Esophagus muscularis mucosa (tissue), 4 donors: ENCODE results near the gene CCNK. TPM values are rescaled to one million over a fixed set of nuclear protein-coding genes. Genes with fewer than 3 reads are reported as not detected.

Experiments
- DNase-seq: peaks from one replicate; pipeline ENCODE4 v3.0.0-alpha.2; 2017; ENCODE audit errors: extremely low spot score
- H3K27ac ChIP-seq, 4 donors: fragments of 200-600 bp; sonication (generic); replicated peaks in 1 of 4; 1 replicate in 3 of 4; 2 replicates in 1 of 4; pipeline ENCODE4 v1.5.1; 2016 to 2019; ENCODE audit warnings: mild to moderate bottlenecking in 1 of 4
- H3K27me3 ChIP-seq, 4 donors: fragments of 200-600 bp; sonication (generic); one replicate each; pipeline versions ENCODE4 v1.5.1 to v1.6.0; 2016 to 2019
- H3K36me3 ChIP-seq, 4 donors: fragments of 200-600 bp; sonication (generic); one replicate each; pipeline ENCODE4 v1.5.1; 2016 to 2019
- H3K4me1 ChIP-seq, 4 donors: fragments of 200-600 bp; sonication (generic); one replicate each; pipeline ENCODE4 v1.5.1; 2016 to 2019
- H3K4me3 ChIP-seq, 4 donors: fragments of 200-600 bp; sonication (generic); 1 replicate in 2 of 4; 2 replicates in 2 of 4; pipeline ENCODE4 v1.5.1; 2016 to 2019; ENCODE audit warnings: mild to moderate bottlenecking in 4 of 4, moderate library complexity in 1 of 4
- H3K9me3 ChIP-seq, 4 donors: fragments of 200-600 bp; sonication (generic); 1 replicate in 3 of 4; 2 replicates in 1 of 4; pipeline ENCODE4 v1.5.1; 2016 to 2019
- EP300 ChIP-seq: sonication (generic); formaldehyde crosslinking; IDR thresholded peaks from one replicate; pipeline ENCODE4 v1.6.1; 2017; ENCODE audit warnings: antibody characterized with exemption
- POLR2A ChIP-seq: fragments of 450-650 bp; IDR thresholded peaks from one replicate; pipeline ENCODE4 v1.6.1; 2017; ENCODE audit warnings: antibody characterized with exemption, moderate library complexity, mild to moderate bottlenecking, low read depth
- POLR2AphosphoS5 ChIP-seq, 2 donors: sonication (generic); formaldehyde crosslinking; IDR thresholded peaks; one replicate each; pipeline ENCODE4 v1.6.1; 2017; ENCODE audit warnings: antibody characterized with exemption in 2 of 2
- WGBS: methylation state at CpG from one replicate; pipeline ENCODE4 v1.1.5; 2018; 5-methylcytosine and 5-hydroxymethylcytosine counted together
- intact Hi-C: fragments of 100-400 bp; cut with DNase I; formaldehyde crosslinking; loops from one replicate; pipeline ENCODE4 v1.15.1; 2023
- total RNA-seq, 4 donors: library from RNA; depleted of rRNA; stranded (reverse); fragments of >200 nt; gene quantifications; one replicate each; pipeline versions ENCODE4 v1.1.0 to v1.2.1, GENCODE V29; 2016
- TF ChIP-seq, protein P1 (sequence below), 3 experiments: fragments of 200-600 bp in 2 of 3; fragments of 450-650 bp in 1 of 3; sonication (generic) in 2 of 3; IDR thresholded peaks; one replicate each; pipeline ENCODE4 v1.5.1; 2017 to 2019; ENCODE audit warnings: antibody characterized with exemption in 3 of 3, mild to moderate bottlenecking in 2 of 3, moderate library complexity in 1 of 3

The CCNK gene
- total RNA-seq, 4 donors from 2014 or later = 10.4 to 21.2 (median 16.5) TPM

GRCh38 chr14:99441918-99442317 lies 39.3 kb upstream of the CCNK start:
- Histone ChIP-seq H3K27me3 (no peaks in the 10 kb centered on the region), H3K9me3 (no peaks in the 10 kb centered on the region), H3K36me3 (peaks cover 5 to 81% (median 35%) of the 10 kb centered on the region in 4 donors), H3K4me3 (no peak overlapping the region), H3K4me1 (peaks cover 0 to 6% (median 4%) of the 10 kb centered on the region in 4 donors), H3K27ac (no peak overlapping the region)
- intact Hi-C loops = no loop called here
- 85% methylated on average over 7 of the region's 7 CpGs for WGBS
- TF ChIP-seq POLR2AphosphoS5 (IDR thresholded peaks at IDR 0.05) = no peak
- no peak for TF ChIP-seq EP300
- TF ChIP-seq, protein P1, sequence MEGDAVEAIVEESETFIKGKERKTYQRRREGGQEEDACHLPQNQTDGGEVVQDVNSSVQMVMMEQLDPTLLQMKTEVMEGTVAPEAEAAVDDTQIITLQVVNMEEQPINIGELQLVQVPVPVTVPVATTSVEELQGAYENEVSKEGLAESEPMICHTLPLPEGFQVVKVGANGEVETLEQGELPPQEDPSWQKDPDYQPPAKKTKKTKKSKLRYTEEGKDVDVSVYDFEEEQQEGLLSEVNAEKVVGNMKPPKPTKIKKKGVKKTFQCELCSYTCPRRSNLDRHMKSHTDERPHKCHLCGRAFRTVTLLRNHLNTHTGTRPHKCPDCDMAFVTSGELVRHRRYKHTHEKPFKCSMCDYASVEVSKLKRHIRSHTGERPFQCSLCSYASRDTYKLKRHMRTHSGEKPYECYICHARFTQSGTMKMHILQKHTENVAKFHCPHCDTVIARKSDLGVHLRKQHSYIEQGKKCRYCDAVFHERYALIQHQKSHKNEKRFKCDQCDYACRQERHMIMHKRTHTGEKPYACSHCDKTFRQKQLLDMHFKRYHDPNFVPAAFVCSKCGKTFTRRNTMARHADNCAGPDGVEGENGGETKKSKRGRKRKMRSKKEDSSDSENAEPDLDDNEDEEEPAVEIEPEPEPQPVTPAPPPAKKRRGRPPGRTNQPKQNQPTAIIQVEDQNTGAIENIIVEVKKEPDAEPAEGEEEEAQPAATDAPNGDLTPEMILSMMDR (IDR thresholded peaks at IDR 0.05) = no peak
- no peak for TF ChIP-seq POLR2A
- DNase-seq = no peak

GRCh38 chr14:99445931-99446330 lies 35.3 kb upstream of the CCNK start:
- Histone ChIP-seq H3K36me3 (peaks cover 15 to 90% (median 55%) of the 10 kb centered on the region in 4 donors), H3K4me3 (no peak overlapping the region), H3K9me3 (no peaks in the 10 kb centered on the region), H3K27me3 (no peaks in the 10 kb centered on the region), H3K4me1 (no peaks in the 10 kb centered on the region), H3K27ac (no peak overlapping the region)
- WGBS = 82% methylated on average over 7 of the region's 7 CpGs
- intact Hi-C loops = no loop called here
- no peak for DNase-seq
- TF ChIP-seq POLR2A = no peak
- TF ChIP-seq, protein P1 (IDR thresholded peaks at IDR 0.05) = no peak
- TF ChIP-seq EP300 = no peak
- no peak for TF ChIP-seq POLR2AphosphoS5 (IDR thresholded peaks at IDR 0.05)

GRCh38 chr14:99447739-99448138 lies 33.5 kb upstream of the CCNK start:
- WGBS = 88% methylated on average over 4 of the region's 4 CpGs
- Histone ChIP-seq H3K27me3 (no peaks in the 10 kb centered on the region), H3K9me3 (no peaks in the 10 kb centered on the region), H3K27ac (no peak overlapping the region), H3K4me3 (no peak overlapping the region), H3K36me3 (peaks cover 11 to 90% (median 51%) of the 10 kb centered on the region in 4 donors), H3K4me1 (no peaks in the 10 kb centered on the region)
- intact Hi-C loops = no loop called here
- TF ChIP-seq, protein P1 (IDR thresholded peaks at IDR 0.05) = no peak
- TF ChIP-seq EP300 = no peak
- no peak for TF ChIP-seq POLR2A
- TF ChIP-seq POLR2AphosphoS5 (IDR thresholded peaks at IDR 0.05) = no peak
- DNase-seq = no peak

GRCh38 chr14:99450266-99450665 lies 30.9 kb upstream of the CCNK start:
- no peak overlapping the region for H3K4me3 ChIP-seq
- H3K27me3 ChIP-seq = no peaks in the 10 kb centered on the region
- H3K27ac ChIP-seq = no peak overlapping the region
- no peak for DNase-seq
- TF ChIP-seq POLR2A (no peak), POLR2AphosphoS5 (IDR thresholded peaks at IDR 0.05) (no peak), EP300 (no peak)
- TF ChIP-seq, protein P1 (IDR thresholded peaks at IDR 0.05) = no peak
- H3K9me3 ChIP-seq = no peaks in the 10 kb centered on the region
- intact Hi-C loops = no loop called here
- 90% methylated on average over 3 of the region's 3 CpGs for WGBS
- no peaks in the 10 kb centered on the region for H3K4me1 ChIP-seq
- H3K36me3 ChIP-seq = peaks cover 14 to 95% (median 59%) of the 10 kb centered on the region in 4 donors

GRCh38 chr14:99451234-99451633 lies 30.0 kb upstream of the CCNK start:
- intact Hi-C loops = no loop called here
- H3K27me3 ChIP-seq = no peaks in the 10 kb centered on the region
- no peak overlapping the region for H3K4me3 ChIP-seq
- H3K36me3 ChIP-seq = peaks cover 14 to 93% (median 65%) of the 10 kb centered on the region in 4 donors
- no peak overlapping the region for H3K27ac ChIP-seq
- H3K9me3 ChIP-seq = no peaks in the 10 kb centered on the region
- no peaks in the 10 kb centered on the region for H3K4me1 ChIP-seq
- DNase-seq = no peak
- TF ChIP-seq POLR2A = no peak
- TF ChIP-seq, protein P1 (IDR thresholded peaks at IDR 0.05) = no peak
- TF ChIP-seq EP300 = no peak
- TF ChIP-seq POLR2AphosphoS5 (IDR thresholded peaks at IDR 0.05) = no peak
- WGBS = 100% methylated on average over 5 of the region's 5 CpGs
